Neural progenitor cell (in vitro differentiated cells): ENCODE data around the gene JDP2.

Experiments
- CTCF ChIP-seq: fragments of 200-600 bp; sonication (generic); IDR thresholded peaks from 2 replicates; pipeline ENCODE4 v1.5.1; 2017; ENCODE audit warnings: antibody characterized with exemption, mild to moderate bottlenecking
- EZH2 ChIP-seq: fragments of 200-600 bp; sonication (generic); IDR thresholded peaks from 2 replicates; pipeline ENCODE4 v1.6.1; 2017; ENCODE audit warnings: antibody characterized with exemption, mild to moderate bottlenecking, moderate library complexity
- EZH2phosphoT487 ChIP-seq: fragments of 200-600 bp; sonication (generic); IDR thresholded peaks from 2 replicates; pipeline ENCODE4 v1.6.1; 2017; ENCODE audit warnings: antibody characterized with exemption

GRCh38 chr14:75521415-75522199 is 93.8 kb downstream of the JDP2 start:
- TF ChIP-seq CTCF (no peak), EZH2 (no peak), EZH2phosphoT487 (no peak)
